ENCODE data around the gene PRKCA. TPM values are rescaled to one million over a fixed set of nuclear protein-coding genes. Genes with fewer than 3 reads are reported as not detected.

The PRKCA gene
- total and polyA plus RNA-seq, 12 donors, result 1.6 to 27.6 (median 10.5) TPM

GRCh38 chr17:66549731-66550207, 247.4 kb downstream of the PRKCA start:
- Histone ChIP-seq H3K9me3 (peaks cover 0 to 24% (median 0%) of the 10 kb centered on the region in 11 donors), H3K36me3 (no peaks in the 10 kb centered on the region), H3K27ac (no peak overlapping the region), H3K4me3 (no peak overlapping the region), H3K27me3 (no peaks in the 10 kb centered on the region), H3K4me1 (peaks cover 0 to 12% (median 0%) of the 10 kb centered on the region in 9 donors)
- WGBS, 2 donors, result 73 to 78% methylated on average over 5 of the region's 5 CpGs
- ATAC-seq, result no peak
- TF ChIP-seq CTCF (IDR thresholded peaks at IDR 0.05), result no peak
- intact Hi-C loops (cut with DNase I), result loop anchor here in 1 of 10 donors (10.0 kb wide), 1 partner anchor 235 kb away; no protein-coding TSS in a partner anchor
- DNase-seq, result no peak

GRCh38 chr17:66551839-66552238, 249.4 kb downstream of the PRKCA start:
- Histone ChIP-seq H3K36me3 (no peaks in the 10 kb centered on the region), H3K27ac (no peak overlapping the region), H3K4me3 (no peak overlapping the region), H3K4me1 (peaks cover 0 to 12% (median 0%) of the 10 kb centered on the region in 9 donors), H3K27me3 (no peaks in the 10 kb centered on the region), H3K9me3 (peaks cover 0 to 10% (median 0%) of the 10 kb centered on the region in 11 donors)
- ATAC-seq (no peak), DNase-seq (no peak)
- 95 to 96% methylated on average over 2 of the region's 2 CpGs for WGBS, 2 donors
- intact Hi-C loops (cut with DNase I), result no loop called here
- no peak for TF ChIP-seq CTCF (IDR thresholded peaks at IDR 0.05)

- intact Hi-C loops (cut with DNase I), result no loop called here
- H3K4me3 ChIP-seq, result no peak overlapping the region
- H3K36me3 ChIP-seq, result no peaks in the 10 kb centered on the region
- no peak for ATAC-seq
- TF ChIP-seq CTCF (IDR thresholded peaks at IDR 0.05), result no peak
- no peak overlapping the region for H3K27ac ChIP-seq
- WGBS, 2 donors, result 86 to 92% methylated on average over 7 of the region's 7 CpGs
- no peaks in the 10 kb centered on the region for H3K27me3 ChIP-seq
- peaks cover 0 to 12% (median 0%) of the 10 kb centered on the region in 9 donors for H3K4me1 ChIP-seq
- DNase-seq, result no peak
- peaks cover 0 to 10% (median 0%) of the 10 kb centered on the region in 11 donors for H3K9me3 ChIP-seq
Observed at GRCh38 chr17:66552371-66552770, 250.0 kb downstream of the PRKCA start.

GRCh38 chr17:66555605-66556004, 253.2 kb downstream of the PRKCA start:
- H3K4me3 ChIP-seq, result no peak overlapping the region
- no peak overlapping the region for H3K27ac ChIP-seq
- no peaks in the 10 kb centered on the region for H3K27me3 ChIP-seq
- no peak for TF ChIP-seq CTCF (IDR thresholded peaks at IDR 0.05)
- DNase-seq, result no peak
- H3K4me1 ChIP-seq, result peaks cover 0 to 4% (median 0%) of the 10 kb centered on the region in 9 donors
- H3K9me3 ChIP-seq, result peaks cover 0 to 10% (median 0%) of the 10 kb centered on the region in 11 donors
- ATAC-seq, result no peak
- WGBS, 2 donors, result 75 to 80% methylated on average over 2 of the region's 2 CpGs
- no peaks in the 10 kb centered on the region for H3K36me3 ChIP-seq
- intact Hi-C loops (cut with DNase I), result no loop called here

All from heart right ventricle (tissue), 16 donors.